Mesodermal cell (in vitro differentiated cells): ENCODE data around the gene CPNE5. TPM values are rescaled to one million over a fixed set of nuclear protein-coding genes. Genes with fewer than 3 reads are reported as not detected.

ENCODE experiments used
- H3K27ac ChIP-seq: 2 replicates; pipeline ENCODE4 v1.7.0; 2013; ENCODE audit warnings: mild to moderate bottlenecking, low read depth, low read length, moderate library complexity; ENCODE audit not compliant: severe bottlenecking
- H3K36me3 ChIP-seq: 2 replicates; pipeline ENCODE4 v1.7.1; 2013; ENCODE audit warnings: mild to moderate bottlenecking, low read length, moderate library complexity; ENCODE audit not compliant: control insufficient read depth, insufficient read depth
- H3K4me1 ChIP-seq: one replicate; pipeline ENCODE4 v1.7.1; 2013; ENCODE audit warnings: mild to moderate bottlenecking, low read length; ENCODE audit not compliant: insufficient read depth, control insufficient read depth, poor library complexity, severe bottlenecking
- H3K4me3 ChIP-seq: 2 replicates; pipeline ENCODE4 v1.7.0; 2013; ENCODE audit warnings: low read length, control low read depth, mild to moderate bottlenecking; ENCODE audit not compliant: insufficient read depth, poor library complexity, severe bottlenecking; ENCODE audit errors: extremely low read depth
- H3K9me3 ChIP-seq: 2 replicates; pipeline ENCODE4 v1.7.1; 2013; ENCODE audit warnings: mild to moderate bottlenecking, low read length, moderate library complexity; ENCODE audit not compliant: control insufficient read depth
- WGBS, 2 experiments: methylation state at CpG; one replicate each; pipeline ENCODE4 v1.1.5; 2013; ENCODE audit warnings: missing lambda C conversion rate in 2 of 2; ENCODE audit not compliant: insufficient coverage in 2 of 2; 5-methylcytosine and 5-hydroxymethylcytosine counted together
- polyA plus RNA-seq, 2 experiments: library from polyadenylated mRNA; stranded (reverse); fragments of 50-300 nt; gene quantifications; one replicate each; pipeline ENCODE4 v1.2.3, GENCODE V29; 2013

Gene CPNE5
- 2.8 TPM for polyA plus RNA-seq (2013, experiment 1 of 2)
- polyA plus RNA-seq (2013, experiment 2 of 2), result 2.9 TPM

DNA sequence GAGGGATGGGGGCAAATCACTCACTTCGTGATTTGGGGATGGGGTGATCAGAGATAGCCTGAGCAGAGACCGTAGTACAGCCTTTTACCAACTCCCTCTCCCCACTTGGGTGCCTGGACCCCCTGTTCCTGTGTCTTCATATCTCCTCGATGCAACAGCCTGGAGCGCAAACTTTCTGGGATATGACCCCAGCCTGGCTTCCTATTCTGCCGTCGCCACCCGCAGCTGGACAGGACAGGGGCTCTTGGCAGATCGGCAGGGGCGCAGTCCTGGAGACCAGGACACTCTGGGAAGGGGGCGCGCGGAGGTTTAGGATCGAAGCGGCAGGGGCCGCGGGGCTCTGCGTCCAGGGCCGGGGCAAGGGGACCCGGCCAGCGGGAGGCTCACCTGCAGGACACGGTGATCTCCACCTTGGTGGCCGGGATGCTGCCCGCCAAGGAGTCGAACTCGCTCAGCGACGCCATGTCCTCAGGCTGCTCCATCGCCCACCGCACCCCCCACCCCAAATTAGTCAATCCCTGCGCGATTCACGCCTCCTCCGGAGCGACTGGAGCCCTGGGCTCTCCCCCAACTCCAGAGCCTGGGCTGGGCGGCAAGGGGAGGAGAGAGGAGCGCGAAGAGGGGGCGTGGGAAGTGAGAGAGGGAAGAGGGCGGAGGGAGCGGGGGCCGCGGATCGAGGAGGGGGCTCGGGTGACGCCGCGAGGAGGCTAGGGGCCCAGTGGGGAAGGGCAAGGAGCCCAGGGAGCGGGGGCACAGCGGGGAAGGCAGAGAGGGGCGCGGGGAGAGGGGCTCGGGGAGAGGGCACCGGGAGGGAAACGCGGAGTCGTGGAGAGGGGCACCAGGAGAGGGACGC is at the start of gene CPNE5:
Gene CPNE5, minus strand, starts transcription at position 549 of the 853 bp plus-strand sequence. Its CDS starts 67 bp downstream, at position 482.
- no peak within 1 kb of the TSS for H3K27ac ChIP-seq
- 6 to 12% methylated on average over 28 to 39 of the region's 57 CpGs for WGBS, 2 experiments

DNA sequence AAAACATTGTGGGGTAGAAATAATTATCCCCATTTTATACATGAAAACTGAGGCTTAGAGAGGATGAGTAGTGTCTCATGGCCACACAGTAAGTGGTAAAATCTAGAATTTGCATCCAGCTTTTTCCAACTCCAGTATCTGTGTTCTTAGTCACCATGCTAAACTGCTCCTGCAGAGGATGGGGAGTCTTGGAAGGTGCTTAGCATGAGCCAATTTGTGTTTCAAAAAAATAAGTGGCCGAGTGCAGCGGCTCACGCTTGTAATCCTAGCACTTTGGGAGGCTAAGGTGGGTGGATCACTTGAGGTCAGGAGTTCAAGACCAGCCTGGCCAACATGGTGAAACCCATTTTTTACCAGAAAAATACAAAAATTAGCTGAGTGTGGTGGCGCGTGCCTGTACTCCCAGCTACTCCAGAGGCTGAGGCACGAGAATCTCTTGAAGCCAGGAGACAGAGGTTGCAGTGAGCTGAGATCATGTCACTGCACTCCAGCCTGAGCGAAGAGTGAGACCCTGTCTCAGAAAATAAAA is 48.9 kb upstream of the CPNE5 start:
- H3K4me1 ChIP-seq, result peaks cover 5% of the 10 kb centered on the region
- H3K9me3 ChIP-seq, result no peaks in the 10 kb centered on the region
- no peak overlapping the region for H3K27ac ChIP-seq
- 86 to 94% methylated on average over 6 of the region's 7 CpGs for WGBS, 2 experiments
- H3K4me3 ChIP-seq, result no peak overlapping the region
- peaks cover 7% of the 10 kb centered on the region for H3K36me3 ChIP-seq

More for the DNA sequence above, at the start of gene CPNE5:
- peak within 1 kb of the TSS; percentile 37 for H3K4me3 ChIP-seq
- H3K36me3 ChIP-seq, result no peaks in the 10 kb centered on the region
- H3K4me1 ChIP-seq, result peaks cover 12% of the 10 kb centered on the region
- no peaks in the 10 kb centered on the region for H3K9me3 ChIP-seq

DNA sequence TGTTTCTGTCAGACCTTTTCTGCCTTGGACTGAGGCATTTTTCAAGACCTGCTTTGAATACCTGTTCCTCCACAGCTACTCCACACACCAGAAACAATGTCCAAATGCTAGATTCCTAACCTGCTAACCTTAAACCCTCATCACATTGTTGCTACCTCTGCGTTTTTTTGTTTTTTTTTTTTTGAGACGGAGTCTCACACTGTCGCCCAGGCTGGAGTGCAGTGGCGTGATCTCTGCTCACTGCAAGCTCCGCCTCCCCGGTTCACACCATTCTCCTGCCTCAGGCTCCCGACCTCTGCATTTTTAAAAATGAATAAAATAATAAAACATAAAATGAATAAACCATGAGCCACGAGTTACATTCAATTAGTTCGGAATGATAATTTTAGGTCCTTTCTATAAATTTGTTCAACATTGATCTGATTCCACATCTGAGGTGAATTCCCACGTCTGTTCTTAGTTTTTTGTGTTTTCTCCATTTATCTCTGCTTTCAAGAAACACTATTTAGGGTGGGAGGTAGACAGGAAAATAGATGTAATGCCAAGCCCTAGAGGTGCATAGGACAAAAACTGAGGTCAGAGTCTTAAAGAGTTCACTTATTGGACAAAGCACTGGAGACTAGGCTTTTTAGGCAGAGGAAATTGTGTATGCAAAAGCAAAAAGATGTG is 47.8 kb upstream of the CPNE5 start:
- 81% methylated on average over 5 of the region's 10 CpGs; no CpG with 5 or more reads in 1 of the 2 experiments for WGBS, 2 experiments
- Histone ChIP-seq H3K9me3 (no peaks in the 10 kb centered on the region), H3K4me1 (peaks cover 5% of the 10 kb centered on the region), H3K4me3 (peak overlapping the region; percentile 71), H3K27ac (no peak overlapping the region), H3K36me3 (no peaks in the 10 kb centered on the region)

DNA sequence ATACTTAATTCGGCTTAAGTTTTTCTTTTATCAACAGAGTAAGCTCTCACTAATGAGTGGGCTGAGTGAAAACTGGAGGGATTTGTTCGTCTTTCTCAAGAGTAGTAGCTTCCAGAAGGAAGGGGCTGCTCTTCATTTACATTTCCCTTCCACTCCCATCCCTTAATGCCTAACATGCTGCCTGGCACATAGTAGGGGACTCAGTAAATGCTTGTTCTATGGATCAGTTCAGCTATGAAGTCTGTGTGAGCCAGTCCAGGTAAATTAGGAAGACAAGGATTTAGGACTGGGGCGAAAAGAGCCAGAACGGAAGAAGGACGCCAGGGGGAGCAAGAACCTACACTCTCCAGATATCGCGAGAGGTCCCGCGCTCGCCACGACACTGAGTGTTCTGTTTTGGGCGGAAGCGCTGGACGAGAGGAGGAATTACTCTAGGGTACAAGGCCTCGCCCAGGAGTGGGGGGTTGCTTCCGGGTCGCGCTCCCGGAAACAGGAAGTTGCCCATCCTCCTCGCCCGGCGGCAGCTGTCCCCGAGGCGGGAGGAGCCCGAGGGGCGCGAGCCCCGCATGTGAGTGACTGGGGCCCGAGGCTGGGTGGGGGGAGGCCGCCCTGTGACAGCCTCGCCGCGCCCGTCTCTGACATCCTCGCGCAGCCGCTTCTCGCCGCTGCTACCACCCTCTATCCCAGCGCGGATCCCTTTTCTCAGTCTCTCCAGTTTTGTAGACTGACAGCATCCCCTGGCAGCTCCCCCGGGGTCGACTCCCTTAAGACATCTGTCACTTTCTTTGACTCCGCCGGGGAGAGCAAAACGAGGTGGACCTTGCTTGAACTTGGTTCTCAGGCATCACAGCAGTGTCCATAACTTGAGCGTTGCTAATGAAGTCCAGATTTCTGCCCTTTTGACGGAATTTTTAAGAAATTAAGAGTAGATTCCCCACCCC is 46.5 kb upstream of the CPNE5 start, which contains the start of gene C6orf89:
Gene C6orf89, plus strand, starts transcription at position 492 of the 941 bp plus-strand sequence. CDS start 13,493 bp downstream, outside the sequence.
- H3K9me3 ChIP-seq, result peaks cover 3% of the 10 kb centered on the region
- WGBS, 2 experiments, result 0 to 1% methylated on average over 15 to 36 of the region's 48 CpGs
- H3K4me1 ChIP-seq, result peaks cover 5% of the 10 kb centered on the region
- H3K27ac ChIP-seq, result peak within 1 kb of the TSS; percentile 53
- H3K36me3 ChIP-seq, result no peaks in the 10 kb centered on the region
- H3K4me3 ChIP-seq, result peak within 1 kb of the TSS; percentile 71

DNA sequence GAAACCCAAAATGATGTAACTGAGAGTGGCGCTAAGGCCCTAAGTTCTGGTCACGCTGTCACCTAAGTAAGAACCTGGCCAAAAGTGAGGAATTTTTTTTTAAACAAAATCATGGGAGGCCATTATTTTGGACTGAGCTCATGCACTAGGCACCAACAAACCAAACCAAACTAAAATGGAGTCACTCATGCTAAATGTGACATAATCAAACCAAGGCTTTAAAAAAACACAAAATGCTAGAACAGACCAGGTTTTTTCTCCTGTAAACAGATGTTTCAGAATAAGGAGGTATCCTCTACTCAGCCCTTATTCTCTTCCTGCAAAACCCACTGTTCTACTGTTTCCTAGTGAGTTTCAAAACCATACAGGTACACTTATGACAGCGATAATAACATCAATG is 45.4 kb upstream of the CPNE5 start:
- Histone ChIP-seq H3K4me1 (peaks cover 5% of the 10 kb centered on the region), H3K4me3 (no peak overlapping the region), H3K27ac (no peak overlapping the region), H3K36me3 (no peaks in the 10 kb centered on the region), H3K9me3 (peaks cover 5% of the 10 kb centered on the region)
- WGBS, 2 experiments, result 91 to 100% methylated on average over 2 to 3 of the region's 3 CpGs

DNA sequence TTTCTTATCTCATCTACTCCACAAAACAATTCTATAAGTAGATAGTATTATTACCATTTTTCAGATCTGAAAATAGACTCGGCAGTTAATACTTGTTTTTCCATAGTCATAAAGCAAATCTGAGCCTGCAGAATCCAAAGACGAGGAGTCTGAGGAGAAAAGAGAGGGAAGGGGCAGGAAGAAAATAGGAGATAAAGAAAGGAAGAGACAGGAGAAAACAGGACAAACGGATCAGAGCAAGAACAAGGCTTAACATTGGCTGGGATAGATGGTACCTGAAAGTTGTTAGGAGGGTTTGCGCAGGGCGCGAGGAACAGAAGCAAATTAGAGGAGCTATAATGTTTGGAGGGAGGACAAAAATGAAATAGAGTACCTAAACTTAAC is 36.0 kb upstream of the CPNE5 start:
- H3K9me3 ChIP-seq, result no peaks in the 10 kb centered on the region
- 68 to 69% methylated on average over 4 to 5 of the region's 6 CpGs for whole genome bisulfite sequencing, 2 experiments
- peaks cover 14% of the 10 kb centered on the region for H3K36me3 ChIP-seq
- peak overlapping the region; percentile 79 for H3K4me3 ChIP-seq
- H3K4me1 ChIP-seq, result peaks cover 5% of the 10 kb centered on the region
- peak overlapping the region; percentile 94 for H3K27ac ChIP-seq

DNA sequence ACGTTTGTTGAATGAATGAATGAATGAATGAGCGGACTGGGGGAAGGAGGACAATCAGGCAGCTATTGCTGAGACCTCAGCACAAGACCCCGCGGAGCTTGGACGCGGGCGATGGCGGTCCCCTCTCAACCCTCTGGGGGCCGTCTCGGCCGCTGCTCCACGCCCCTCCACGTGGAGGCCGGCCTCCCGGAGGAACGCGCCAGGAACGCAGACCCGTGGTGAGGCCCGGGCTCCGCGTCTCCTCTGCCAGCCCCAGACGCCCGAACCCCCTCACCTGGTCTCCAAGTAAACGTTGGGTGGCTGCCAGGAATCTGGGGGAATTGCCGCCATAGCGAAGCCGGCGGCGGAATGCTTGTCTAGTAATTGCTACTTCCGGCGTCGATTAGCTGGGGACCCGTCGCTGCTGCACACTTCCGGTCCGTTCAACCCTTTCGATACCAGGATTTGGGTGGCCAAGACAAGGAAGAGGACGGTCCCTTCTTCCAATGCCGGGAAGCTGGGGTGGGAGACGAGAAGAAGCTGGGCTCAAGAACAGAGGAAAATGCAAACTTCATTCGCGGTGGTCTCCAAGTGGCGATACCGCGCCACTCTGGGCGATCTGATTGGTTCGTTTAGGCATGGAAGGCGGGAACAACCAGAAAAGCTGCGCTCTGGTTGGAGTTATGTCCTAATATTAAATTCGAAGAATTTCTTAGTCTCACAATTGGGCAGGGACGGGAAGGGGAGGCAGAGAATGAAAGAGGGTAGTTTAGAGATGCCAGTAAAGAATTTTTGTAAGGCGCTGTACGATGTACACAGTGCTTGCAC is 35.4 kb upstream of the CPNE5 start, which contains the start of gene PPIL1:
Gene PPIL1, minus strand, starts transcription at position 361 of the 807 bp plus-strand sequence. Its CDS starts 31 bp downstream, at position 330.
- H3K27ac ChIP-seq, result peak within 1 kb of the TSS; percentile 94
- 0% methylated on average over 40 to 45 of the region's 54 CpGs for WGBS, 2 experiments
- no peaks in the 10 kb centered on the region for H3K9me3 ChIP-seq
- peaks cover 5% of the 10 kb centered on the region for H3K4me1 ChIP-seq
- H3K36me3 ChIP-seq, result peaks cover 16% of the 10 kb centered on the region
- H3K4me3 ChIP-seq, result peak within 1 kb of the TSS; percentile 79

DNA sequence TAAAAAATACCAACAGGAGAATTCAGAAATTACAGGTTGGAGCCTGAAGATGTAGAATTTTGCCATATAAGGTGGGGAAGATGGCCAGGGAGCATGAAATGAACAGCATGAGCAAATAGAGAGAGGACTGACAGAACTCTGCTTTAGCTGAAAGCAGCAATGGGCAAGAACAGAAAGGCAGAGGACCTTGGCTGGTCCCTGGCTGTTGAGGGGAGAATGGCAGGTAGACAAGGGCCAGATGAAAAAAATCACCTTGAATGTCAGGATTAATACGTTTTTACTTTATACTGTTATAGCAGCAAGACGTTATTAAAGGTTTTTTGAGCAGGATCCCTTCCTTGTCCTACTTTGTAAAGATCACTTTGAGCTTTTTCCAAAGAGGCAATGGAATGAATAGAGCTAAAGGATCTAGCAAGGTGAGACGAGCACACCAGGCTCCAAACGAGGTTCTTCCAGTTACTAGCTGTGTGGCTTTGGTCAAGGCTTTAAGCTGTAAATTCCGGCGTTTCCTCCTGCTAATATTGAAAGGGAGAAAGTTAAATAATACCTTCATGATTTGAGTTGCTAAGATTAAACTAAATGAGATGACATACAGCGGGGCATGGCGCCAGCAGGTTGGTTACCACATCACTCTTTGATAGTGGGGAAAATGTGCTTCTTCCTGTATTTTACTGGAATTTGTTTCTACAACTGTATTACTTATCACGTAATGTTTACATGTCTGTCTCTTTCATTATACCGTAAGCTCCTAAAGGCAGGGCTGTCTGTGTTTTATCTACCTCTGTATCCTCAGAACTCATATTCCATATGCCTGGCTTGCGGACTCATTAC is 34.6 kb upstream of the CPNE5 start:
- WGBS, 2 experiments, result 24 to 37% methylated on average over 4 to 9 of the region's 11 CpGs
- Histone ChIP-seq H3K36me3 (peaks cover 24% of the 10 kb centered on the region), H3K4me3 (peak overlapping the region; percentile 79), H3K27ac (peak overlapping the region; percentile 94), H3K4me1 (peaks cover 5% of the 10 kb centered on the region), H3K9me3 (no peaks in the 10 kb centered on the region)

DNA sequence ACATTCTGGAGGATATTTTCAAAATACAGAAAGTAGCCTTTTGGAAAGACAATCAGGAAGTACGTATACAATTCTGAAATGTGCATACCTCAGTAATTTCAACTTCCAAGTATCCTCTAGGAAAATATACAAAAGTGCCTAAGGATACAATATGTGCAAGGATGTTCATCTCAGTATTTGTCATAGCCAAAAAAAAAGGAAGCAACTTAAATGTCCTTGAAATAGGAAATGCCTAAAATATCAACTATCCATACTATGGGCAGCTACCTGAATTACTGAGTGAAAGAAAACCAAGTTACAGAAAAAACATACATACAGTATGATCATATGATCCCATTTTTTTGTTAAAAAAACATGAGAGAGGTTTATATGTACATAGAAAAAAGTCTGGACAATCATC is 33.9 kb upstream of the CPNE5 start:
- H3K27ac ChIP-seq, result no peak overlapping the region
- H3K4me3 ChIP-seq, result no peak overlapping the region
- H3K4me1 ChIP-seq, result peaks cover 5% of the 10 kb centered on the region
- WGBS, 2 experiments, result no CpG with 5 or more reads among the region's 1 CpG
- H3K9me3 ChIP-seq, result no peaks in the 10 kb centered on the region
- peaks cover 28% of the 10 kb centered on the region for H3K36me3 ChIP-seq
